Medulla oblongata (tissue), 1 donor: ENCODE results near the gene PIGU.

Source experiments
- DNase-seq: peaks from one replicate; pipeline ENCODE4 v3.0.0-alpha.2; 2015; ENCODE audit errors: extremely low spot score

The PIGU gene

GRCh38 chr20:34512266-34512954 lies 164.5 kb downstream of the PIGU start:
- DNase-seq: peak; percentile 74

DNA sequence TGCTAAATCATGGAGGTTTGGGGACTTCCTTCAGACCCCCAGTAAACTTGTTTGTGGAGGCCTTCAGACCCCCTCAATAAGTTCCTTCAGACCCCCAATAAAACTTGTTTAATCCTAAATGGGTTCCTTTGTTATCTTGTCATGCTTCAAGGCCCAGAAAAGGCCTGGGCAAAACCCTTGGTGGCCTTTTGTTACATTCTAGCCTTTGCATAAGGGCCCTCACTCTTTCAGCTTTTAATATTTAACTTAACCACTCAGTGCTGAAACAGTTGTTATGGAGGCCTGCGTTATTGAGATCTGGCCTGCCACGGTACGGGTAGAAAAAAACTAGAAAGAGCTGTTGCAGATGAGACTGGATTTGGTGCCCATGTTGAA lies 165.0 kb downstream of the PIGU start:
- DNase-seq: no peak

- DNase-seq: no peak
Observed at GRCh38 chr20:34510575-34510974, 166.3 kb downstream of the PIGU start.
